ENCODE results near the gene FAM118A. TPM values are rescaled to one million over a fixed set of nuclear protein-coding genes. Genes with fewer than 3 reads are reported as not detected.

Gene FAM118A
- total and polyA plus RNA-seq, 11 donors: 4.0 to 46.8 (median 15.0) TPM

DNA sequence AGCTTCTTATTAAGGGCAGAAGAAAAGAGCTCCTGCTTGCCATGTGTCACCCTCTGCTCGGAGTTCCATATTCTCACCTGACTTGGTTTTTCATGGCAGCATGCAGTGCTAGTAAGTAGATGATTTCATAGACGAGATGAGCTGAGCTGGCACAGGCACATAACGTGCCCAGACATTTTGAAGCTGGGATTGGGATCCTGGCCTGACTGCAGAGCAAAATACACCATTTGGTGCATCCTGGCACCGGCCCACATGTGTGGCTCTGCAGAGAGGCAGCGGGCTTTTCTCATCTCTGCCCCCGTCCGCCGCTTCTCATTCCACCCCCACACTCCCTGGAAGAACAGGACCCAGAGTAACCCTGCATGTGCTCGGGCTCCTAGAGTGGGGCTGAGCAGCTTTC, 24.8 kb downstream of the FAM118A start:
- ATAC-seq: peak in 1 of 4 donors; percentile 3
- TF ChIP-seq CTCF (IDR thresholded peaks at IDR 0.05) (no peak), POLR2A (IDR thresholded peaks at IDR 0.05) (no peak)
- WGBS, 4 donors: 53 to 65% (median 53%) methylated on average over 6 to 9 of the region's 9 CpGs
- H3K4me1 ChIP-seq: peaks cover 0 to 52% (median 31%) of the 10 kb centered on the region in 12 donors
- no peaks in the 10 kb centered on the region for H3K9me3 ChIP-seq
- H3K4me3 ChIP-seq: no peak overlapping the region
- H3K36me3 ChIP-seq: peaks cover 0 to 77% (median 52%) of the 10 kb centered on the region in 9 donors
- peak overlapping the region in 11 of 12 donors; percentile 20 to 87 (median 76) for H3K27ac ChIP-seq
- intact Hi-C loops (cut with DNase I): loop anchor here in 2 of 10 donors (1.0 to 10.0 kb wide), 2 partner anchors 16 to 60 kb away; no protein-coding TSS in a partner anchor
- DNase-seq: no peak
- H3K27me3 ChIP-seq: no peaks in the 10 kb centered on the region

DNA sequence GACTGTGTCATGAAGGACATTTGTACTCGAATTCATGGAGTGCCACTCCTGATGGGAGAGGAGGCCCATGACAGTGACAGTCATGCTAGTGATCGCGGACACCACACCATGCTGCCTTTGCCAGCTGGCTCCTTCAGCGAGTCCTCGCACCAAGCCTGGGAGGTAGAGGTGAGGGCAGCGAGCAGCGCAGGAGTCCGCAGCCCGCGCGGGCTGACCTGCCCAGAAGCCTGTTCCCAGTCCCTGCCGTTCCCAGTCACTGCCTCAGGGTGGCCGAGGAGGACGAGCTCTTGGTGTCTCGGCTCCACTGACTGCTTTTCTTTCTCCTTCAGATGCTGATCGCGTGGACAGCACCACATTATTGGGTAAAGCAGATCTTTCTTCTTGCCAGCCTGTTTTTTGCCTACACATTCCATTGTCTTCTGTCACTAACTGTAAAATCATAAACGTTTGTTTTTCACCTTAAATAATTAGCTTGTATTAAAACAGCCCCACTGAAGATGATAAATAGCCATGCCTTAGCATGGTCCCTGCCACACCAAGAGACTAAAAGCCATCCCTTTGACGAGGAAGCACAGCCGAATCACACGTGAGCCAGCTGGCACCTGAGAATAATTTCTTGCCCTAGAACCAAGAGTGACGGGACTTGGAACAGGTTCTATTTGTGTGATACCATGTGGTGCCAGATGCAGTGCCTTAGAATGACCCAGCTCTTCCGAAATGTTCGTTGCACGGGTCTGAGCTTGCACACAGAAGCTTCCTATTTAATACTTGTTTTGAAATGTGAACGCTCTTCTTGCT, 25.5 kb downstream of the FAM118A start:
- 44 to 60% (median 50%) methylated on average over 24 to 26 of the region's 26 CpGs for WGBS, 4 donors
- no peaks in the 10 kb centered on the region for H3K27me3 ChIP-seq
- peaks cover 0 to 80% (median 58%) of the 10 kb centered on the region in 9 donors for H3K36me3 ChIP-seq
- ATAC-seq (peak; percentile 89 to 92 (median 90)), DNase-seq (peak; percentile 75 to 90 (median 86))
- H3K4me1 ChIP-seq: peaks cover 0 to 48% (median 28%) of the 10 kb centered on the region in 12 donors
- TF ChIP-seq CTCF (IDR thresholded peaks at IDR 0.05) (peak in 6 of 12 donors; percentile 6 to 37 (median 25)), POLR2A (IDR thresholded peaks at IDR 0.05) (no peak)
- H3K27ac ChIP-seq: peak overlapping the region in 11 of 12 donors; percentile 20 to 87 (median 76)
- H3K4me3 ChIP-seq: no peak overlapping the region
- intact Hi-C loops (cut with DNase I): loop anchor here in 1 of 10 donors (10.0 kb wide), 1 partner anchor 60 kb away; no protein-coding TSS in a partner anchor
- H3K9me3 ChIP-seq: no peaks in the 10 kb centered on the region

DNA sequence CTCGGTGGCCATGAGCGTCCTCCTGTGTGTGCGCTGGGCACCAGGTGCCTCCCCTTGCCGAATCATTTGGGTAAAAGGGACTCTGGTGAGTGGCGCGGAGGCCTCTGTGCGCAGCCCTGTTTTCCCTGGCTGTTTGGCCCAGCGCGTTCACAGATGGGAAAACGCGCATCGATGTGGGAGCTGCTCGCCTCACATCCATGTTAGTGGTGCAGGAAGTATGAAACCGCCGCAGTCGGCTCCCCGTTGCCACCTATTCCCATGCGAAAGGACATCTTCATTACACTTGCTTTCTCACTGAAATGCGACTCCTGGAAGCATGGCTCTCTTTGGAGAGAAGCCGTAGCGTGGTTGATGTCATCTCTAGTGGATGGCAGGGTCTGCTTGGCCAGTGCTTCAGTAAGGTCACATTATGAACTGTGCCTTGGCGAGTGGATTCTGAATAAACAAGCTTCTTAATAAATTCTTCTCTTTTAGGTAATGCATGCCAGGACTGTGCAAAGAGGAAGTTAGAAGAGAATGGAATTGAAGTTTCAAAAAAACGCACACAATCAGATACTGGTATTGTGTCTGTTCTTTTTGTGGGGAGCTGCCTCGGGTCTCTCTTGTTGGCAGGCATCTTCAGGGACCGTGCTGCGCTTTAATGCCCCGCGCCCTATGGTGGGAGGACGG, 26.3 kb downstream of the FAM118A start:
- intact Hi-C loops (cut with DNase I): loop anchor here in 1 of 10 donors (10.0 kb wide), 1 partner anchor 61 kb away; no protein-coding TSS in a partner anchor
- no peak for DNase-seq
- Histone ChIP-seq H3K27me3 (no peaks in the 10 kb centered on the region), H3K4me3 (peak overlapping the region in 1 of 12 donors; percentile 8), H3K27ac (peak overlapping the region in 8 of 12 donors; percentile 66 to 83 (median 72)), H3K9me3 (no peaks in the 10 kb centered on the region), H3K4me1 (peaks cover 0 to 46% (median 29%) of the 10 kb centered on the region in 12 donors), H3K36me3 (peaks cover 0 to 80% (median 59%) of the 10 kb centered on the region in 9 donors)
- TF ChIP-seq CTCF (IDR thresholded peaks at IDR 0.05): no peak
- TF ChIP-seq POLR2A (IDR thresholded peaks at IDR 0.05): no peak
- WGBS, 4 donors: 88 to 94% (median 90%) methylated on average over 29 of the region's 29 CpGs
- ATAC-seq: no peak
